ENCODE results near the gene TAF1A.

Gene TAF1A

DNA sequence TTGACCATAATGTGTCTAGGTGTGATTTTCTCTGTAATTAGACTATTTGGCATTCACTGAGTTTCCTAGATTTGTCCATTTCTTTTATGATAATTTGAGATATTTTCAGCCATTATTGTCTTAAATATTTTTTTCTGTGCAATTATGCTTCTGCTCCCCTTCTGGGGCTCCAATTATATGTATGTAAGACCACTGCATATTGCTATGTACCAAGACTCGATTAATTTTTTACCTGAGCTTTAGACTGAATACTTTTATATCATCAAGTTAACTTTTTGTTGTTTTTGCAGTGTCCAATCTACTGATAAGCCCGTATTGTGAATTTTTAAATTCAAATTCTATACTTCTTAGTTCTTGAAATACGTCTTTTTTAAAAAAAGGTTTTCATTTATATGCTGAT lies 5.1 kb upstream of the TAF1A start:
- DNase-seq, result no peak

DNA sequence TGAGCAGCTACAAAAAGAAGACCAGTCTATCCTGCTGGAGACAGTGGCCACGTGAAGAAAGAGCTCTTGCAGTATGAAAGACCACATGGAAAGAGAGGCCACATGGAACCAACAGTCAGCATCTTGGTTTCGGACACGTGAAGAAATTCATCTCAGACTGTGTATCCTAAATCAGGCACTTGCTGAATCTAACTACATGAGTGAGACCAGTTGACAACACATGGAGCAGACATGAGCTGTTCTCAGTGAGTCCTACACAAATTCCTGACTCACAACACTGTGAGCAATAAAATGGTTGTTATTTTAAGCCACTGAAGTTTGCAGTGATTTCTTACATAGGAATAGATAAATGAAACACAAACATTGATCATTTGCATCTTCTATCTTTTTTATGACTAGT lies 2.4 kb upstream of the TAF1A start:
- no peak for DNase-seq

GRCh38 chr1:222588135-222588534 lies 1.6 kb downstream of the TAF1A start:
- no peak for DNase-seq

- DNase-seq, result no peak
These were observed 2.9 kb downstream of the TAF1A start for GRCh38 chr1:222586842-222587241.

GRCh38 chr1:222583079-222583478 lies 6.7 kb downstream of the TAF1A start:
- DNase-seq, result peak; percentile 50 to 80

DNA sequence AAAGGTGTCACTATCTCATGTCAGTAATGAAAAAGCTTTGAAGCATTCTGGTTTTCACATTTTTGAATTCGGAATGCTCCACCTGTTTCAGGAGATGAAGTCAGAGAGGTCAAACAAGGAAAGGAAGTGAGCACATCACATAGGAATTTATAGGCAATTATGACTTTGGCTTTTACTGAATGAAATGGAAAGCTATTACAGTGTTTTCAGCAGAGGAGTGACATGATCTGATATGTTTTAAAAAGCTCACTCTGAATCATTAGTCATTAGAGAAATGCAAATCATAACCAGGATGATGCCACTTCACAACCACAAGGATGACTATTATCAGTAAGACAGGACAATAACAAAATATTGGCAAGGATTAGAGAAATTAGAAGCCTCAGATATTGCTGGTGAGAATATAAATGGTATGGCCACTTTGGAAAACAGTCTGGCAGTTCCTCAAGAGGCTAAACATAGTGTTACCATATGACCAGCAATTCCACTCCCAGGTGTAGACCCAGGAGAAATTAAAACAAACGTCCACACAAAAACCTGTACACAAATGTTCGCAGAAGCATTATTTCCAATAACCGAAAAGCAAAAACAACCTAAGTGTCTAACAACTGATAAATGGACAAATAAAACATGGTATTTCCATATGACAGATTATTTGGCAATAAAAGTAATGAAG lies 7.5 kb downstream of the TAF1A start:
- no peak for DNase-seq

DNA sequence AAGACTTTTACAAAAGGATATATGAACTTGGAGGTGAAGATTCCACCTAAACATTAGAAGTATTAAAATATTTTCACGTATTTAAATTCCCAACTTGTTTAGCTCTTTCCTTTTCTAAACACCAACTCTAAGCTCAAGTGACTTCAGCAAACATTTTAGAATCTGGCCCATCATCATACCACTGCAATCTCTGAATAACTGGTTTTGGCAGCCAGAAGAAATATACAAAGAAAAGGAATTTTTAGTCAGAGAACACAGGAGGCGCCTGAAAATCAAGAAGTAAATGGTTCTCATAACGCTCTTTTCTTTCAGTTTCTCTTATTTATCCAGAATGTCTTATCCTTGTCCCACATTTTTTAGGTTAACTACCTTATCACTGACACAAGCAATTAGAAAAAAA lies 10.4 kb downstream of the TAF1A start:
- no peak for DNase-seq

DNA sequence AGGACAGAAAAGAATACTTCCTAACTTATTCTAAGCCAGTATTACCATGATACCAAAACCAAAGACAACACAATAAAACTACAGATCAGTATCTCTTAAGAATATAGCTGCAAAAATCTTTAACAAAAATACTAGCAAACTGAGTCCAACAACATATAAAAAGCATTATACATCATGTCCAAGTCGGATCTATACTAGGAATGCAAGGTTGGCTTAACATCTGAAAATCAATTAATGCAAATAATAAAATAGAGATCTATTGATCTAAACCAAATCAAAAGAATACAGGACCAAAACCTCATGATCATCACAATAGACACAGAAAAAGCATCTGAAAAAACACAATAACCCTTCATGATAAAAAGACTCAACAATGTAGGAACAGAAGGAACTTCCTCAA lies 18.9 kb downstream of the TAF1A start:
- DNase-seq, result no peak

DNA sequence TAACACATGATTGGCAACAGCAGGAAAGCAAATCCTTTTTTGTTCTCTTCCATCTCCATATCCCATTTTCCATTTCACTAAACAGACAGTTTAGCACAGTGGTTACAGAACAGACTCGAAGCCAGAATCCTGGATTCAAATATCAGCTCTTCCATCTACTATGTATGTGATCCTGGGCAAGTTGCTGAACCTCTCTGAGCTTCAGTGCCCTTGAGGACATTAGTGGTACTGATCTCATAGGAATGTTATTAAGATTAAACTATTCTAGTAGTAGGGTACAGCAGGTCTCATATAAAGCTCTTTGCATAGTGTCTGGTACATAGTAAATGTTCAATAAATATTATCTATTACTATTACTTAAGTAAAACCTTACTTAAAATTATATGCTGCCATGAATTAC lies 28.1 kb downstream of the TAF1A start:
- DNase-seq, result no peak

DNA sequence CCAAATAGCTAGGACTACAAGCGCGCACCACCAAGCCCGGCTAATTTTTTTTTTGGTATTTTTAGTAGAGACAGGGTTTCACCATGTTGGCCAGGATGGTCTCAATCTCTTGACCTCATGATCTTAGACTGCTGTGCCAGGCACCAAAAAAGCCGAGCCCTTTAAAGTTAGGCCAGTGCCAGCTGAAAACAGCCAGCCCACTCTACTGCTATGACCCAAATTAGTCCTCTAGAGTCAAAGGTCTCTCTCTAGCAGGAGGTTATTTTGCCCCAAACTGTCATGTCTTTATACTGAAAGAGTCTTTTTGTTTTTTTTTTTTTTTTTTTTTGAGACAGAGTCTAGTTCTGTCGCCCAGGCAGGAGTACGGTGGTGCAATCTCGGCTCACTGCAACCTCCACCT lies 32.2 kb downstream of the TAF1A start:
- no peak for DNase-seq

DNA sequence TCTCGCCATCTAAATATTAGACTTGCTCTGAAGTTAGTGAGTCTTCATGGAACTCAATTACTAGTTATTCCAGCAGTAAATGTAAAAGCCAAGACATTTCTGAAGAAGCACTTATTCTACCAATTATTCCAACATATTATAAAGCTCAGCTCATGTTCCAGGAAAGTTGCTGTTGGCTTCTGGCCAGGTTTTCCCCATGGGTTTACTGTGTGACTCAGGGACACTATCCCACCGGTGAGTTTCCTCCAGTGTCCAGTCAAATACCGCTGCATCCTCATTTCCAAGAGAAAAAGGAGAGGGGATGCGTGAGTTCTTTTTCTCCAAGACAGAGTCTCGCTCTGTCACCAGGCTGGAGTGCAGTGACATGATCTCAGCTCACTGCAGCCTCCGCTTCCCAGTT lies 32.6 kb downstream of the TAF1A start:
- no peak for DNase-seq

- DNase-seq, result no peak
These were observed 33.6 kb downstream of the TAF1A start for GRCh38 chr1:222555992-222556615.

- no peak for DNase-seq
These were observed 35.6 kb downstream of the TAF1A start for GRCh38 chr1:222554177-222554576.

- DNase-seq, result no peak
These were observed 36.9 kb downstream of the TAF1A start for GRCh38 chr1:222552882-222553281.

GRCh38 chr1:222547944-222548671 lies 41.6 kb downstream of the TAF1A start, which contains the start of gene HHIPL2:
HHIPL2 (minus strand) TSS chr1:222548104; CDS start chr1:222548044, 60 bp downstream.
- DNase-seq, result no peak

DNA sequence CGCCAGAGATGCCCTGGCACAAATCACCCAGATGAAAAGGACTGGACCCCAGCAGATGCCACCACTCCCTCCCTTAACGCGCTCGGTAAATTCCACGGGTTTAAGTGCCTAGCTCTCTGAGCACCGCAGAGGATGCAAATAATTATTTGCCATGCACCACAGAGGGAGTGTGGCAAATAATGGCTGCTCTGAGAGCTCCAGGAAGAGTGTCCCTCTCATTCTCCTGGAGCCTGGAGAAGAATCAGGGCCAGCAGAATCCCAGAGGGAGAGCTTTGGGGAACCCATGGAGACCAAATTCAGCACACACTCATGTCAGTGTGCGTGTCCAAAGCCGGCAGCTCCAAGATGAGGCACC lies 42.5 kb downstream of the TAF1A start:
- DNase-seq, result no peak

DNA sequence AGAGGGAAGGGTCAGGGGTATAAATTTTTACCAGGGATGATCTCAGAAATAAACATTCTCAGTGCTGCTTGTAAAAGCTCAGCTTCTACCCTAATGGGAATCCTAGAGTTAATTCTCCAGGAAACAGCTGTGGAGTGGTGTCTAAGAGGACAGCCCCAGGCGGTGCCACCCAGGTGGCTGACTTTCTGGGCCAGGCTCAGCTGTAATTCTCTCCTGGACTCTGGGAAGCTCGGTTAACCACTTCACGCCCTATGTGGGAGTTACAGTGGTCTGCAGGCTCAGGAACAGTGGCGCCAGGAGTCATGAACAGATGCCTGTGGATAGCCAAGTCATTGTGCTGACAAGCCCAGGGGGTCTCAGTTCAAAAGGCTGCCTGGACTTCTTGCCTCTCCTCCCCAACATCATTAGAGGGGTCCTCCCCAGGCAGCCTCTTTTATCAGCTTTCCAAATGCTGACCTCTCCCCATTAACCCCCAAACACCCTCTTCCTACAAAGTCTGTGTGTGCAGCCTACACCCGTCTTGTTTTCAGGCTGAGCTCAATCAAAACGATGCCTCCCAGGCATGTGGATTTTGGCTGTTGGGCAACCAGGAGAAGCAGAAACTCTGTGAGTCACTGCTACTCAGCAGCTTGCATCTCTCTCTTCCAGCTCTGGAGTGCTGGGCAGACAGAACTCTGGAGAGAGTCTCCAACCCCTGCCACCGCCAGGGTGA lies 43.0 kb downstream of the TAF1A start:
- peak; percentile 4 to 14 for DNase-seq

DNA sequence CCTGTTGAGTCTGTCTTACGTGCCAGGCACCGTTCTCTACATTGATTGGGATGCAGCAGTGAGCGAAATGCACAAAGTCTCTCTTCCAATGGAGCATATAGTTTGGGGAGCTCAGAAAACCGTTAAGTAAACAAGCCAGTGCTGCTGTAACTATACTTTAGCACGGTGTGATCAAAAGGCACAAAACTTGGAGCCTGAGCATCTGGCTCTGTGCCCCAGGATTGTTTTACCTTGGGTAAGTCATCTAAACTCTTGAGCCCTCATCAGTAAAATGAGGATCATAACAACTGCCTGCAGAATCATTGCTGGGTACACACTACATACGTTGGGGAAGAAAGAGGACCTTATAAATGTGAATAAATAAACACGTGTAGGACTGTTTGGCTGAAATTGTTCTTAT lies 43.6 kb downstream of the TAF1A start:
- no peak for DNase-seq

GRCh38 chr1:222543817-222544216 lies 45.9 kb downstream of the TAF1A start:
- DNase-seq, result no peak

DNA sequence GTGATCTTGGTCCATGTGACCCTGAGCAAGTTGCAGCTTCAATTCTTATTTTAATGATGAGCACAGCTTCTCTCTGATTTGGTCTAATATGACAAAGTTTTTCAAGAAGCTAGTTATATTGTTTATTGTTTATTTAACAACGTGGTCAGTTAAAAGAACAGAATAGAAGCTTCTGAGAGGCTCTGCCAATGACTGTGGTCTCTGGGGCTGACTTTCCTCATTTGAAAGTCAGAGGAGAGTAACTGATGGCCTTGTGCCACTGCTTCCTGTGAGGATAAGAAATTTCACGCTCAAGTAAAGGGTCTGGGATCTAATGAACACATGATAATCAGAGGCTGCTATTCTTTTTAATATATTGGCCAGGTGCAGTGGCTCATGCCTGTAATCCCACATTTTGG lies 49.1 kb downstream of the TAF1A start:
- no peak for DNase-seq

DNA sequence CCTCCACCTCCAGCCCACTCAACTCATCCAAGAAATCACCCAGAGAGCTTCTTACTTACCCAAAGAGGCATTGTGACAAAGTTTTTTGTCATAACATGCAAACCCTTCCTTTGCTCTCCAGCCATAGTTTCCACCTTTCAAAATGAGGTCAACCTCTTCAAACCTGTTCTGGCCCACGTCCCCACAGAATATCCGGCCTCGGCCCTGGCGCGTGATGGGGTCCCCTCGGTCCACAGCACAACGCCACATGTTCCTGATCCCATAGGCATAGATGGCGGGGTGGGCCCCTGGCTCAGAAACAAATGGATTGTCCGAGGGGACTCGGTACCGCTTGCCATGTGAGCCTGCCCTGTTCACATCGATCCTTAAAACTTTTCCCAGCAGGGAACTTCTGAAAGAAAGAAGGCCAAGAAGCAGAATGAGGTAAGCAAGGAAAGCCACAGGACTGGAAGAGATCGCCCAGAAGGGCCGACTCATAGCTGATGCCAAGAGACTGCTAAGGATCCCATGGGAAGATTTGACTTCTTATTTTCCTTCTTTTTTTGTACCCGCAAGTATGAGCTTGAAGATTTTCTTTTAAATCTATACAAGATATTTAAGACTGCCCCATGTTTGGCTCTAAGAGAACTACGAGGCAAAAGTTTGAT lies 49.7 kb downstream of the TAF1A start:
- no peak for DNase-seq

DNA sequence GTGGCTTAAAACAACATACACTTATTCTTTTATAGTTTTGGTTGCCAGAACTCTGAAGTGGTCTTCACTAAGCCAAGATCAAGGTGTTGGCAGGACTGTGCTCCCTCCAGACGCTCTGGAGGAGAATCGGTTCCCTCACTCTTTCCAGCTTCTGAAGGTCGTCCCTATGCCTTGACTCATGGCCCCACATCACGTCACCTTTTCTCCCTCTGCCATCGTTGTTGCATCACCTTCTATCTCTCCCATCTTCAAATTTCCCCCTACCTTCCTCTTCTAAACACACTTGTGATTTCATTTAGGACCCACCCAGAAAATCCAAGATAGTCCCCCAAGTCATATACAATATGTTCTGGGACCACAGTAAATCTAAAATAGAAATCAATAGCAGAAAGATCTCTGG lies 54.3 kb downstream of the TAF1A start:
- no peak for DNase-seq

- no peak for DNase-seq
These were observed 58.9 kb downstream of the TAF1A start for GRCh38 chr1:222530852-222531251.
